ENCODE results near the gene DOCK8.

DOCK8 gene

GRCh38 chr9:270657-271237 is 56.1 kb downstream of the DOCK8 start:
- no peak for DNase-seq

- DNase-seq: peak; percentile 95
These were observed 57.9 kb downstream of the DOCK8 start for GRCh38 chr9:272251-273213.

- no peak for DNase-seq
These were observed 59.7 kb downstream of the DOCK8 start for GRCh38 chr9:274406-274805.

- peak; percentile 46 for DNase-seq
These were observed 63.1 kb downstream of the DOCK8 start for GRCh38 chr9:277601-278295.

GRCh38 chr9:278651-279050 is 64.0 kb downstream of the DOCK8 start:
- DNase-seq: no peak

- no peak for DNase-seq
These were observed 65.0 kb downstream of the DOCK8 start for GRCh38 chr9:279674-280073.

- DNase-seq: peak; percentile 80
These were observed 67.3 kb downstream of the DOCK8 start for GRCh38 chr9:281741-282645.

- no peak for DNase-seq
These were observed 71.5 kb downstream of the DOCK8 start for GRCh38 chr9:286071-286740.

- no peak for DNase-seq
These were observed 74.5 kb downstream of the DOCK8 start for GRCh38 chr9:289121-289520.

GRCh38 chr9:292915-293314 is 78.2 kb downstream of the DOCK8 start:
- DNase-seq: no peak

GRCh38 chr9:295576-295975 is 80.9 kb downstream of the DOCK8 start:
- DNase-seq: no peak

GRCh38 chr9:296411-296810 is 81.7 kb downstream of the DOCK8 start:
- no peak for DNase-seq

- DNase-seq: peak; percentile 81
These were observed 82.7 kb downstream of the DOCK8 start for GRCh38 chr9:297104-297972.

- no peak for DNase-seq
These were observed 88.8 kb downstream of the DOCK8 start for GRCh38 chr9:303502-303901.

GRCh38 chr9:304106-304505 is 89.4 kb downstream of the DOCK8 start:
- DNase-seq: no peak

- no peak for DNase-seq
These were observed 90.0 kb downstream of the DOCK8 start for GRCh38 chr9:304519-305185.

GRCh38 chr9:306907-307306 is 92.2 kb downstream of the DOCK8 start:
- peak; percentile 80 for DNase-seq

- no peak for DNase-seq
These were observed 97.2 kb downstream of the DOCK8 start for GRCh38 chr9:311841-312240.

- DNase-seq: no peak
These were observed 98.1 kb downstream of the DOCK8 start for GRCh38 chr9:312596-313320.

All from hematopoietic multipotent progenitor cell treated with erythropoietin and hydrocortisone succinate and interleukin-3 and kit ligand, for 4 days (in vitro differentiated cells).